Duodenal mucosa (tissue), 2 donors: ENCODE data around the gene UBE2J2.

Experiments used
- H3K27ac ChIP-seq: one replicate; pipeline ENCODE4 v1.7.0; 2013; ENCODE audit warnings: low read depth, low read length
- H3K27me3 ChIP-seq, 2 donors: one replicate each; pipeline ENCODE4 v1.7.0; 2013; ENCODE audit warnings: low read length in 2 of 2, control low read depth in 1 of 2; ENCODE audit not compliant: insufficient read depth in 2 of 2, control insufficient read depth in 1 of 2
- H3K36me3 ChIP-seq, 2 donors: one replicate each; pipeline ENCODE4 v1.7.0; 2013; ENCODE audit warnings: low read length in 2 of 2, control low read depth in 1 of 2; ENCODE audit not compliant: insufficient read depth in 2 of 2, control insufficient read depth in 1 of 2
- H3K4me1 ChIP-seq, 2 donors: one replicate each; pipeline ENCODE4 v1.7.0; 2013; ENCODE audit warnings: low read length in 2 of 2, control low read depth in 1 of 2; ENCODE audit not compliant: insufficient read depth in 2 of 2, control insufficient read depth in 1 of 2
- H3K4me3 ChIP-seq, 2 donors: one replicate each; pipeline ENCODE4 v1.7.0; 2013; ENCODE audit warnings: low read length in 2 of 2, low read depth in 1 of 2
- H3K9ac ChIP-seq, 2 donors: one replicate each; pipeline ENCODE4 v1.7.0; 2013; ENCODE audit warnings: low read length in 2 of 2, low read depth in 1 of 2
- H3K9me3 ChIP-seq, 2 donors: one replicate each; pipeline ENCODE4 v1.7.0; 2013; ENCODE audit warnings: low read length in 2 of 2, control low read depth in 1 of 2; ENCODE audit not compliant: control insufficient read depth in 1 of 2

The UBE2J2 gene

DNA sequence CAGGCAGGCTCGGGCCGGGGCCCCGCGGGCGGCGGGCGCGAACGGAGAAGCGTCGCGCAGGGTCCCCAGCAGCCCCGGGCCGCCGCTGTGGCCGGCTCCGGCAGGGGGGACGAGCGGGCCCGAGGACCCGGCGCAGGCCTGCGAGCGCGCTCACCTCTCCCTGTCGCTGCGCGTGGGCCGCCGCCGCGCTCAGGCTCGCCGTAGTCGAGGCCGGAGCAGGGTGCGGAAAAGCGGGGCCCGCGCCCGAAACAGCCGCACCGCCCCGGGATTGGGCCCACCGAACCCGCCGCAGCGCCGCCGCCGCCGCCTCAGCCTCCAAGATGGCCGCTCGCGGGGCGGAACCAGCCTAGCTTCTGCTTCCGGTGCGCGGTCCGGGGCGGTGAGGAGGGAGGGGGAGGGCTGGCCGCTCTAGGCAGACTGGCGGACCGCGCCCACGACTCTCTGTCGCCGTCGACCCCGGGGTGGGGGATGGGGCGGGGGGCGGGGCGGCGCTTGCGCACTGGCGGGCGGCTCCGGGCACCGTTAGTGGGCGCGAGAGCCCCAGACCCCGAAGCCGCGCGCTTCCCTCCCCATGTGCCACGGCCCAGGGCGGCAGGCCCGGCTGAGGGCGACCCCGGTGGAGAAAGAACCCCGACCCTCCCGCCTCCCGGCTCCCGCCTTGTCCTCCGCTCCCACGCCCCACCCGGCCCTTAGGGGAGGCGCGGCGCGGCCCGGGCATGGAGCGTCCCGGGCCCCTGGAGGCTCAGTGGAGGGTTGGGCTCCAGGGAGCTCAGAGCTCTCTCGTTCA lies at the start of gene UBE2J2:
UBE2J2 (minus strand) TSS at position 343 of the 787 bp plus-strand sequence. CDS start 5,862 bp downstream, outside the sequence.
- H3K36me3 ChIP-seq = peaks cover 2 to 6% of the 10 kb centered on the region in 2 donors
- H3K27me3 ChIP-seq = no peaks in the 10 kb centered on the region
- peak within 1 kb of the TSS; percentile 82 to 93 for H3K4me3 ChIP-seq
- H3K27ac ChIP-seq = peak within 1 kb of the TSS; percentile 56
- peaks cover 31 to 39% of the 10 kb centered on the region in 2 donors for H3K4me1 ChIP-seq
- H3K9me3 ChIP-seq = no peaks in the 10 kb centered on the region
- peak within 1 kb of the TSS; percentile 90 to 92 for H3K9ac ChIP-seq

GRCh38 chr1:1322952-1323351 lies 49.3 kb upstream of the UBE2J2 start:
- no peaks in the 10 kb centered on the region for H3K9me3 ChIP-seq
- H3K27me3 ChIP-seq = no peaks in the 10 kb centered on the region
- H3K4me1 ChIP-seq = peaks cover 18 to 29% of the 10 kb centered on the region in 2 donors
- no peak overlapping the region for H3K9ac ChIP-seq
- no peak overlapping the region for H3K27ac ChIP-seq
- H3K4me3 ChIP-seq = peak overlapping the region in 1 of 2 donors; percentile 28
- H3K36me3 ChIP-seq = peaks cover 8 to 35% of the 10 kb centered on the region in 2 donors

DNA sequence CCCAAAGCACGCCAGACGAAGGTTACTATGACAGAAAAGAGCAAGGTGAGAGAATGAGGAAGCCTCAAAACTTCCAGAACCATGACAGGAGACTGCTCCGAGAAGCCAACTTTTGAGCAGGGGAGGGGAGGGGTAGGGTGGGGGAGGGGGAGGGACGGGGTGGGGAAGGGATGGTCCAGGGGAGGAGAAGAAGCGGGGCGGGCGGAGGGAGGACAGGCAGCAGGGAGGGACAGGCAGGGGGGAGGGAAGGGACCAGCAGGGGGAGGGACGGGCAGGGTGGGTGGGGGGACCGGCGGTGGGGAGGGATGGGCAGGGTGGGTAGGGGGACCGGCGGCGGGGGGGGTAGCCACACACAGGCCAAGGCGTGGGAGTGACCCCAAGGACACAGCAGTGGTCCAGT lies 48.8 kb upstream of the UBE2J2 start:
- Histone ChIP-seq H3K27ac (no peak overlapping the region), H3K4me1 (peaks cover 18 to 29% of the 10 kb centered on the region in 2 donors), H3K9me3 (no peaks in the 10 kb centered on the region), H3K9ac (no peak overlapping the region), H3K36me3 (peaks cover 11 to 30% of the 10 kb centered on the region in 2 donors), H3K27me3 (no peaks in the 10 kb centered on the region), H3K4me3 (no peak overlapping the region)

GRCh38 chr1:1321477-1321876 lies 47.8 kb upstream of the UBE2J2 start:
- Histone ChIP-seq H3K36me3 (peaks cover 11 to 24% of the 10 kb centered on the region in 2 donors), H3K4me1 (peaks cover 17 to 28% of the 10 kb centered on the region in 2 donors), H3K4me3 (no peak overlapping the region), H3K27me3 (no peaks in the 10 kb centered on the region), H3K27ac (no peak overlapping the region), H3K9me3 (no peaks in the 10 kb centered on the region), H3K9ac (no peak overlapping the region)

- Histone ChIP-seq H3K4me1 (peaks cover 11 to 21% of the 10 kb centered on the region in 2 donors), H3K4me3 (no peak overlapping the region), H3K9me3 (no peaks in the 10 kb centered on the region), H3K36me3 (peaks cover 10 to 25% of the 10 kb centered on the region in 2 donors), H3K27ac (no peak overlapping the region), H3K9ac (no peak overlapping the region), H3K27me3 (no peaks in the 10 kb centered on the region)
Measured at GRCh38 chr1:1320666-1321448, 47.2 kb upstream of the UBE2J2 start.

GRCh38 chr1:1319646-1319941 lies 45.9 kb upstream of the UBE2J2 start:
- Histone ChIP-seq H3K9ac (no peak overlapping the region), H3K9me3 (no peaks in the 10 kb centered on the region), H3K27me3 (no peaks in the 10 kb centered on the region), H3K36me3 (peaks cover 18 to 32% of the 10 kb centered on the region in 2 donors), H3K4me3 (no peak overlapping the region), H3K27ac (no peak overlapping the region), H3K4me1 (peaks cover 5 to 12% of the 10 kb centered on the region in 2 donors)

DNA sequence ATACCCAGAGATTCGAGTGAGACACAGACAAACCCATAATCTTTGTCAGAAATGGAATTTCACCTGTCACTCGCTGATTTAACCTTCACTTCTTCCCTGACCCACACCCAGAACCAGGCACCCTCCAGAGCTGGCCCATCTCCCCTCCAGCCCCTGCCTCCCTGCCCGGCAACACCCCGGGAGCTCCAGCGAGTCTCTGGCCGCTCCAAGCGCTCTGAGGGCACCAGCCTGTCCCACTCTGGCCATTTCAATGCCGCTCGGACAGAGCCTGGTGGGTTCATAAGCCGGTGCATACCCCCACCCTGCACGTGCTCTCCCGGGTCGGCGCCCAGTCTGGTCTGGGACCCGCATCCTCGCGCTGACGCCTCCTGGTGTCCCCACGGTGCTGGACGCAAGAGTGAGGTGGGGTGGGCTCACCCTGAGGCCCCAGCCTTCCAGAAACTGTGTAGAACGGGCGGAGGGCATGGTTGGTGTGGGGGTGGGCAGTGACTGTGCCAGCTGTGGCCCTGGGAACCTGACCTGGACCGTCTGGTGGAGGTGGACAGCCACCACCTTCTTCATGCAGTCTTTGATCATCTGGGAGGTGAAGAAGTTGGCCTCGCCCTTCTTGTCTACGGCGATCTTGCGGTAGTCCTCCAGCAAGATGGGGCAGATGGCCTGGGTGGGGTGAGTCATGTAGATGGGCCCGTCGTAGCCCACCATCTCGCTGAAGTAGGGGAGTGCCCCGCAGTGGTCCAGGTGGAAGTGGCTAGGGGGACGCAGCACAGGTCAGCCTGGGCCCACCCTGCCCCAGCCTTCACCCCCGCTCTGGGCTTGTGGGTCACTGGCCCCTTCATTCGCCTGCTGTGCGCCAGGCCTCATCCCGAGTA lies 45.4 kb upstream of the UBE2J2 start:
- H3K4me1 ChIP-seq = peaks cover 5 to 12% of the 10 kb centered on the region in 2 donors
- H3K9me3 ChIP-seq = no peaks in the 10 kb centered on the region
- H3K36me3 ChIP-seq = peaks cover 23 to 38% of the 10 kb centered on the region in 2 donors
- H3K27me3 ChIP-seq = no peaks in the 10 kb centered on the region
- H3K27ac ChIP-seq = peak overlapping the region; percentile 42
- H3K9ac ChIP-seq = no peak overlapping the region
- H3K4me3 ChIP-seq = no peak overlapping the region

DNA sequence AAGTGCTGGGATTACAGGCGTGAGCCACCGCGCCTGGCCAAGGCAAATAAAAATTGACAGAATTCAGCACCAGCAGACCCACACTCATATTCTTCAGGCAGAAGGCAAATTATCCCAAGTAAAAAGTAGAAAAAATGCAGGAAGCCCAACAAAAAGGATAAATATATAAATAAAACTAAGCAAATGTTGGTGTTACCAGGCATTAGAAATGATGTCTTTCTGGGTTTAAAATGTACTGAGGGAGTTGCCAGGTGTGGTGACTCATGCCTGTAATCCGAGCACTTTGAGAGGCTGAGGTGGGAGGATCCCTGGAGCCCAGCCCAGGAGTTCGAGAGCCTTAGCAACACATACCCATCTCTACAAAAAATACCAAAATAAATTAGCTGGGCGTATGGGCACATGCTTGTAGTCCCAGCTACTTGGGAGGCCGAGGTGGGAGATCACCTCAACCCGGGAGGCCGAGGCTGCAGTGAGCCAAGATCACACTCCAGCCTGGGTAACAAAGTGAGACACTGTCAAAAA lies 44.5 kb upstream of the UBE2J2 start:
- Histone ChIP-seq H3K9me3 (no peaks in the 10 kb centered on the region), H3K9ac (no peak overlapping the region), H3K4me3 (no peak overlapping the region), H3K27ac (no peak overlapping the region), H3K27me3 (no peaks in the 10 kb centered on the region), H3K36me3 (peaks cover 23 to 46% of the 10 kb centered on the region in 2 donors), H3K4me1 (peaks cover 4 to 7% of the 10 kb centered on the region in 2 donors)

GRCh38 chr1:1317420-1317819 lies 43.8 kb upstream of the UBE2J2 start:
- Histone ChIP-seq H3K27ac (no peak overlapping the region), H3K9me3 (no peaks in the 10 kb centered on the region), H3K4me3 (no peak overlapping the region), H3K36me3 (peaks cover 23 to 54% of the 10 kb centered on the region in 2 donors), H3K27me3 (no peaks in the 10 kb centered on the region), H3K4me1 (peaks cover 0 to 2% of the 10 kb centered on the region in 2 donors), H3K9ac (no peak overlapping the region)
